Measurements from ENCODE around the gene SUMF1.
A peak's percentile ranks its signal among the peaks of the same experiment; 100 is the strongest.
"Not testable (repeated sequence)": the region's sequence is repeated elsewhere in the genome, so short reads cannot be mapped to it uniquely, and the experiment has no call there.

SUMF1 gene

DNA sequence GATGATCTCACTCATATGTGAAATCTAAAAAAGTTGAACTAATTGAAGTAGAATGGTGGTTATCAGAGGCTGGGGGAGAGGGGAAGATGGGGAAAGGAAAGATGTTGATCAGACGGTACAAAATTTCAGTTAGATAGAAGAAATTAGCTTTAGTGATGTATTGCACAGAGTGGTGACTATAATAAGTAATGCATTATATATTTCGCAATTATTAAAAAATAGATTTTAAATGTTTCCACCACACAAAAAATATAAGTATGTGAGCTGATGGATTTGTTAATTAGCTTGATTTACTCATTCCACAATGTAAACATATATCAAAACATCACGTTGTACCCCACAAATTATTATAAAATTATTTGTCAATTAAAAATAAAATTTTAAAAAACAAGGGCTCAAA, 8.1 kb downstream of the SUMF1 start:
- no peak for DNase-seq

DNA sequence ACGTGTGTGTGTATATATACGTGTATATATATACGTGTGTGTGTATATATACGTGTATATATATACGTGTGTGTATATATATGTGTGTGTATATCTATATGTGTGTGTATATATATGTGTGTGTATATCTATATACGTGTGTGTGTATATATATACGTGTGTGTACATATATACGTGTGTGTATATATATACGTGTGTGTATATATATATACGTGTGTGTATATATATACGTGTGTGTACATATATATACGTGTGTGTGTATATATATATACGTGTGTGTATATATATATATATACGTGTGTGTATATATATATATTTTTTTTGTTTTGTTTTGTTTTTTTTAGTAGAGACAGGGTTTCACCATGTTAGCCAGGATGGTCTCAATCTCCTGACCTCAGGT, 10.3 kb downstream of the SUMF1 start:
- DNase-seq, result not testable (repeated sequence)

- no peak for DNase-seq
Measured at GRCh38 chr3:4454142-4454541, 12.9 kb downstream of the SUMF1 start.

DNA sequence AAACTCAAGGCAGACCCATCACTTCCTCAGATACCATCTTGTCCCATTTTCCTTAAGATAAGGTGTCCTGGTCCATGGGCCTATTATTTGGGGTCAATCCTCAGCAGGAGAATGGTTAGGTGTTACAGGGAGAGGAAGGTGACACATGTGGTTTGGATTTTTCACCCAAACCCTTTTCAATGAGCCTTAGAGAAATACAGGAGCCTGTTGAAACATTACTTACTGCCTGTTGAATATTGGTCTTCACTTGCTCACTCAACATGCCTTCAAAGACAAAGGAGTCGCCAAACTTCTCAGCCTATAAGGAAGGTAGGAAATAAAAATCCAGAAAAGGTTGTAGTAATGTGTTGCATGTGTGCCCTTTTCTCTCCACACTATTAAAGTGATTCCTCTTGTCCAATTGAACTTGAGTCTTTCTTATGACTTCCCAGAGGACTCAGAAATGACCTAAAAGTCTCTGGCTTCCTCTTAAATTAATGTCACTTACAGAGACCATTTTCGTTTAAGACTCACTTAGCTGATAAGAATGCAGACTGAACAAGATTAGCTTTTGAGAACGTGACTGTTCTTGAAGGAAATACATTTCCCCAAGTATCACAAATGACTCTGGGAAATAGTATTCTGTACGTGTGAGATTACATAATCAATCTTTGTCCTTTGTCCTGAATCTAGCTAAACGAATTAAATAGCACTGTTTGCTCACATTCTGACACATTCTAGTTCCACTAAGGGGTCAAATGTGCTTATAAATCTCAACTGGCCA, 17.8 kb downstream of the SUMF1 start:
- DNase-seq, result no peak

DNA sequence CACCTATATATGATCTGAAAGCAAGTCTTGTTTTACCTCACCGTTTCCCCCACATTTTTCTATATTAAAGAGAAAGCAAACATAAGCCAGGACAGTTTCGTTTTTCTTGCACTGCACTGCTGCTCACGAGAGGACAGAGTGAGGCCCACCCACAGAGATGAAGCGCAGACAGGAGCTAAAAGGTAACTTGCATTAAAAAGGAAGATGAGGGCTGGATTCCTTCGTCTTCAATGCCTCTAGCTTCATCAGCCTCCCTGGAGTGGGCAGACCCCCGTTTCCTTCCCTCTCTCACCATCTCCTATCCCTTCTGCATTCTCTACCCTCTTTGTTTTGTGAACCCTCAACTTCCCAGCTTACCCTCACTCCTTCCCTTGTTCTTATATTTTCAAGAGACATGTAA, 18.9 kb downstream of the SUMF1 start:
- no peak for DNase-seq

DNA sequence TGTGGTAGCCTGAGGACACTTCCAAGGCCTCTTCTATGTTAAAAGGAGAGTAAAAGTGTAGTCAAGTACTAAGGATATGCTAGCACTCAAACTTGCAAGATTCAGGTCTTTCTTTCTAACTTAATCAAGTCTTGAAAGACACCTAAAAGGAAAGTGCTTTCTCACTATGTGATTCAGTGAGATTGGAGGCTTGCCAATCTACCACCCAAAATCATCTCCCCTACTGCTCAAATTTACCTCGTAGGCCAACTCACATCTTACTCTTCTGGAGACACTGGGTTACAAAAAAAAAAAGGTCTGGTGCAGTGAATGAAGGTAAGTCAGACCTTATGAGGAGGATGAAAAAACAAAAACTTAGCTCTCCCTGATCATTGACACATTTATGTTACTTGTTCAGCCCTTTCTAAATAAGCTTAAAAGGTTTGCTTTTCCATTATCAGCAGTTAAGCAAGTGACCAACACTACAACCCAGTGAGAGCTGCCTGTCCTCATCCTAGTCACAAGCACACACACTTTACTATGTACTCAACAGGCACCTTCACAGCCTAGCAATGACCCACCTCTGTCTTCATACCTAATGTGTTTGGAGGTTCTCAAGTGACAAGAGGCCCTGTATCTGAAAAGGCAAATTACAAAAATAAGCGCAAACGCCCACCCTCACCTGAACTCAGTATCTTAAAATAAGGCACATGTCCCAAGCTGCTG, 19.6 kb downstream of the SUMF1 start:
- no peak for DNase-seq

- DNase-seq, result no peak
Measured at GRCh38 chr3:4440951-4441350, 26.1 kb downstream of the SUMF1 start.

DNA sequence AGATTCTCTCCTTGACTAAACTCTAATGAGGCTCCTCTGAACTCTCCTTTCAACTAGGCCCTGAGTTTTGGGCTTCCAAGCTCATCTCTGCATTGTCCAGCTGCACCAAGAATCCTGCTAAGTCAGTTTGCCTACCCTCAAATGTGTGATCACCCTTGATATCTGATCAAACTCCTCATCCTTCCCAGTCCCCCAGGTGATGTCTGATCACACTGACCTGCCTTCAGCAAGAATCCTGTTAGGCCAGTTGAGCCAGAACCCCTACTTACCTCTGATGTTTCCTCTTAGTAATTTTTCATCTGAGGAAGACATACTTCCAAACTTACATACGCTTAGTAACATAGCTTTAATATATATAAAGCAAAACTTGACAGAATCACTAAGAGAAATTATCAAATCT, 28.8 kb downstream of the SUMF1 start:
- DNase-seq, result no peak

- DNase-seq, result no peak
Measured at GRCh38 chr3:4432259-4432658, 34.8 kb downstream of the SUMF1 start.

GRCh38 chr3:4429648-4430350, 37.3 kb downstream of the SUMF1 start:
- no peak for DNase-seq

- no peak for DNase-seq
Measured at GRCh38 chr3:4426782-4427344, 40.2 kb downstream of the SUMF1 start.

DNA sequence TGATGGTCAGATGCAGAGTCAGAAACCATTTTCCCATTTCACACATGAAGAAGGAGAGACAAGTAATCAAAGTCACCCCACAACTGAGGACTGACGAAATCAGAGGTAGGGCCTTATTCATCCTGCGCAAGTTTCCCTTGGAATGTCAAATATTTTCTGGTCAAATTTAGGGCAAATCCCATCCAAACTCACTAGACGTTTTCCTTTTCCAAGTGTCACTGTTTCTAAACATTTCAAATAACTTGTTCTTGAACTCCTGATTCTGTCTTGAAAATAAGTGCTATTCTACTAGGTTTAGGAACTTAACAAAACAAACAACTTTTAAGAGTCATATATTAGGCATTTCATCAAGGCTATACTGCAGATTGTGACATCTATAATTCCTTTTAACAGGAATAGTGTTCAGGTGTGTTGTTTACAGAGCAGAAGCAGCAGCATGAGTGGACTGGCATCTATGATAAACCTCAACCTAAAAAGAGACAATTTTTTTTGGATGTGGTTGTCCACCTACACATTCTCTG, 40.7 kb downstream of the SUMF1 start:
- DNase-seq, result no peak

DNA sequence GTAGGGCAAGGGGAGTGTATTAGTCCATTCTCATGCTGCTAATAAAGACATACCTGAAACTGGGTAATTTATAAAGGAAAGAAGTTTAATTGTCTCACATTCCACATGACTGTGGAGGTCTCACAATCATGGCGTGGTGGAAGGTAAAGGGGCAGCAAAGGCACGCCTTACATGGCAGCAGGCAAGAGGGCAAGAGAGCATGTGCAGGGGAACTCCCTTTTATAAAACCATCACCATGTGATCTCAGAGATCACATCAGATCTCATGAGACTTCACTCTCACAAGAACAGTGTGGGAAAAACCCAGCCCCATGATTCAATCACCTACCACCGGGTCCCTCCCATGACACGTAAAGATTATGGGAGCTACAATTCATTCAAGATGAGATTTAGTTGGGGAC, 41.4 kb downstream of the SUMF1 start:
- DNase-seq, result no peak

DNA sequence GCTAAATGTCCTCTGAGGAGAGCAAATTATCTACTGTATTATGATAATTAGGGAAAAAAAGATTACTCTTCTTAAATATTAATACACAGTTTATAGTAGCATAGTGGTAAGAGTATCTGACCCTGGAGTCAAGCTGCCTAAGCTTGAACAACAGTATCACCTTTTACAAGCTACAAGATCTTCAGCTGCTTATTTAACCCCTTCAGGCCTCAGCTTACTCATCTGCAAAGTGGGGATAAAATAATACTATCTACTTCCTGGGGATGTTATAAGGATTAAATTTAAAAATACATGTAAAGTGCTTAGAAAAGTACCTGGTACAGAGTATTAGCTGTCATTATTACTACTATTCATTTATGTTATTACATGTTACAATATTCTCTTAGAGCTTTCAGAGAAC, 42.0 kb downstream of the SUMF1 start:
- no peak for DNase-seq

- no peak for DNase-seq
Measured at GRCh38 chr3:4421121-4421520, 45.9 kb downstream of the SUMF1 start.

GRCh38 chr3:4419920-4420319, 47.1 kb downstream of the SUMF1 start:
- no peak for DNase-seq

DNA sequence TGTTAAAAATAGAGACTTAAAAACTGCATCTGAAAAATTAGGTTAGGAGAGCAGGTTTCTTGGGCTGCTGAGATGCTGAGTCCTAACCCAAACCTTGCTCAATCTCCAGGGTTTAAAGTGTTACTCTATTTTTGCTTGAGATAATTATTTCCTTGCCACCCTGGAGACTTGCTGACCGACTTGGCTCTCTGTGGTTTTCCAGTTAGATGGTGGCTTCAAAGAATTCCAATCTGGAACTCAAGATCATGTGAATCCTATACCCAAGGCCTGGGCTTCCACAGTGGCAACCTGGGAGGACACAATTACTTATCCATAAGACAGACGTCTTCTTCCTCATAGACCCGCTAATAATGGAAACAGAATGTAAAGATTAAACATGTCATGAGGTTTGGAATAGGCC, 47.7 kb downstream of the SUMF1 start:
- no peak for DNase-seq

GRCh38 chr3:4418156-4418555, 48.9 kb downstream of the SUMF1 start:
- peak; percentile 65 for DNase-seq

GRCh38 chr3:4417449-4417848, 49.6 kb downstream of the SUMF1 start:
- DNase-seq, result no peak

GRCh38 chr3:4416961-4417360, 50.1 kb downstream of the SUMF1 start:
- peak; percentile 66 for DNase-seq

DNA sequence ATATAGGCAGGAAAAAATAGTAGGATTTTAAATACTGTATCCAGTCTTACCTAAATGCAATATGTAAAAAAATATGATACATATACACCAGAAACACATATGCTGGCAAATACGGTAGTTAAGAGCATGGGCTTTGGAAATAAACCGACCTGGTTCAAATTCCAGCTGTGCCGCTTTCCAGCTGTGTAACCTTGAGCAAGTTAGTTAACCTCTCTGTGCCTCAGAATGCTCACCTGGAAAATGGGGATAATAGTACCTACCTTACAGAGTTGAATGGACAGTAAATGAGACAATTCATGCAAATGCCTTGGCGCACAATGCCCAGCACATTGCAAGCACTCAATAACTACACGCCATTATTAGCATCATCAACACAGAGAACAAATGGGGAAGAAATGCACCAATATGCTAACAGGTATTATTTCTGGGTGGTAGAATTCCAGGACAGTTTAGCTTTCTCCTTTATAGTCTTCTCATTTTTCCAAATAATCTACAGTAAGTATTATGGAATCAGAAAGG, 50.6 kb downstream of the SUMF1 start:
- DNase-seq, result no peak

DNA sequence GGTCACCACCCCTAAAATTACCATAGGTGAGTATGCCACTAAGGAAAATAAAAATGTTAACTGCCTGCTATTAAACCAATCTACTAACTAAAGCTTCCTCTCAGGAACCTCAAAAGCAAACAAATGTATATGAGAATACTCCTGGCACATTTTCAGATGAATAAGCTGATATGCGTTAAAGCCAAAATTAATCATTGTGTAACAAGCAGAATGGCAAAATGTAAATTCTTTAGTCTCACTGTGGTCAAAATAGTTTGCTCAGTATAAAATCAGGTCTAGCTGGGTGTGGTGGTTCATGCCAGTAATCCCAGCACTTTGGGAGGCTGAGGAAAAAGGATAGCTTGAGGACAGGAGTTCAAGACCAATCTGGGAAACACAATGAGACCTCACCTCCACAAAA, 53.6 kb downstream of the SUMF1 start:
- DNase-seq, result no peak

GRCh38 chr3:4411833-4412232, 55.2 kb downstream of the SUMF1 start:
- no peak for DNase-seq

Data from activated CD8-positive, alpha-beta memory T cell treated with anti-CD3 and anti-CD28 coated beads, Interleukin-2, amount 50 U/mL, for 48 hours (primary cell).